HG02763 (cell line): ENCODE data around the gene RIN2.

ENCODE experiments used
- ATAC-seq: cut with Tn5 transposase; IDR thresholded peaks from one replicate; pipeline ENCODE4 v1.9.1; 2021; ENCODE audit warnings: mild to moderate bottlenecking, moderate library complexity; ENCODE audit not compliant: unreplicated experiment

Gene RIN2

GRCh38 chr20:19758133-19758500 is at the start of gene RIN2:
Gene RIN2, plus strand, starts transcription at chr20:19758258. Its CDS starts 131,344 bp downstream, at chr20:19889602.
- no peak for ATAC-seq

- no peak for ATAC-seq
These were observed 48.3 kb upstream of the RIN2 start for GRCh38 chr20:19709635-19710335.

- ATAC-seq, result no peak
These were observed 47.5 kb upstream of the RIN2 start for GRCh38 chr20:19710336-19711120.

- ATAC-seq, result no peak
These were observed 46.9 kb upstream of the RIN2 start for GRCh38 chr20:19711126-19711525.

GRCh38 chr20:19712721-19713260 is 45.3 kb upstream of the RIN2 start:
- no peak for ATAC-seq

- no peak for ATAC-seq
These were observed 44.1 kb upstream of the RIN2 start for GRCh38 chr20:19713822-19714578.

- no peak for ATAC-seq
These were observed 43.5 kb upstream of the RIN2 start for GRCh38 chr20:19714579-19714840.

- no peak for ATAC-seq
These were observed 42.1 kb upstream of the RIN2 start for GRCh38 chr20:19715986-19716385.

- ATAC-seq, result no peak
These were observed 39.2 kb upstream of the RIN2 start for GRCh38 chr20:19718880-19719279.

- ATAC-seq, result no peak
These were observed 37.1 kb upstream of the RIN2 start for GRCh38 chr20:19720991-19721390.

- no peak for ATAC-seq
These were observed 35.0 kb upstream of the RIN2 start for GRCh38 chr20:19723051-19723450.

GRCh38 chr20:19723813-19724430 is 34.1 kb upstream of the RIN2 start:
- no peak for ATAC-seq

GRCh38 chr20:19725373-19725772 is 32.7 kb upstream of the RIN2 start:
- no peak for ATAC-seq

- no peak for ATAC-seq
These were observed 32.1 kb upstream of the RIN2 start for GRCh38 chr20:19725814-19726525.

- ATAC-seq, result no peak
These were observed 30.7 kb upstream of the RIN2 start for GRCh38 chr20:19727251-19727847.

GRCh38 chr20:19729672-19730071 is 28.4 kb upstream of the RIN2 start:
- no peak for ATAC-seq

GRCh38 chr20:19730706-19731105 is 27.4 kb upstream of the RIN2 start:
- no peak for ATAC-seq

GRCh38 chr20:19734811-19735210 is 23.2 kb upstream of the RIN2 start:
- no peak for ATAC-seq

GRCh38 chr20:19735446-19735845 is 22.6 kb upstream of the RIN2 start:
- no peak for ATAC-seq

- ATAC-seq, result no peak
These were observed 21.0 kb upstream of the RIN2 start for GRCh38 chr20:19737025-19737424.
